ENCODE measurements around the gene DNHD1.

- no peak for TF ChIP-seq CTCF (IDR thresholded peaks at IDR 0.05 in 4 of 5, conservative IDR thresholded peaks at IDR 0.05 in 1 of 5)
- no peak for TF ChIP-seq POLR2A (IDR thresholded peaks at IDR 0.05)
Observed at GRCh38 chr11:6530848-6531247, 33.8 kb downstream of the DNHD1 start.
